ENCODE measurements around the gene TBC1D7.
A peak's percentile ranks its signal among the peaks of the same experiment; 100 is the strongest.
"Not testable (repeated sequence)": the region's sequence is repeated elsewhere in the genome, so short reads cannot be mapped to it uniquely, and the experiment has no call there.

Gene TBC1D7

DNA sequence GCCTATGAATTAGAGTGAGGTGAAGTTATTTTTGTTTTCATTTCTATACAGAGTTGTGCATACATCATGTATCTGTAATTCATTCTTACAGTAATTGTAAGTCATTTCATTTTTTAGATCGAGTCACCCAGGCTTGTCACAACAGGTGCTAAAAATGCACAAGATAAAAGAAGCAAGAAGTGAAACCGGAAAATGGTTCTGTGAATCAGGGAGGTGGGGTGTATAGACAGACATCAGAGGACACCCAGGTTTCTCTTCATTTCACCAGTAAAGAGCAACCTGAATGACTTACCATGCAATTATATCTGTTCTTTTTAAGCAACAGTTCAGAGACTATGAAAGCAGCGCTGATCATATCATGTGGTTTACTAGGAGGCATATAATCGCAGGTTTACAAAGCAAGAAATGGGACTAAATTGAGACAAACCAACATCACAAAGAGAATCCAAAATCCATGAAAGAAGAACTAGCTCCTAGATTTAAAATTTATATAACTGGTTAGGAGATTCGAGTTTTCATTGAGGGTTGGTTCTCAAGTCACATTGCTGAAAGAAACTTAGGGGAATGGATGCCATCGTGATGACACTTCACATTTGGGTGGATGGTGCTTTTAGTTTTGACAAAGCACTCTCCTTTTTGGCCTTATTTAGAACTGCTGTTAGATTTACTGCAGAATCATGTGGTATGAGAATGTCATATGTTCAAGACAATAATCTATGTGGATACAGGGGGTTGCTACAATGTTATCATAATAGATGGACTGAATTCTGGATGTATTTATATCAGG, 27.9 kb upstream of the TBC1D7 start:
- DNase-seq: peak; percentile 13

- no peak for DNase-seq
Observed at GRCh38 chr6:13355043-13355945, 27.0 kb upstream of the TBC1D7 start.

DNA sequence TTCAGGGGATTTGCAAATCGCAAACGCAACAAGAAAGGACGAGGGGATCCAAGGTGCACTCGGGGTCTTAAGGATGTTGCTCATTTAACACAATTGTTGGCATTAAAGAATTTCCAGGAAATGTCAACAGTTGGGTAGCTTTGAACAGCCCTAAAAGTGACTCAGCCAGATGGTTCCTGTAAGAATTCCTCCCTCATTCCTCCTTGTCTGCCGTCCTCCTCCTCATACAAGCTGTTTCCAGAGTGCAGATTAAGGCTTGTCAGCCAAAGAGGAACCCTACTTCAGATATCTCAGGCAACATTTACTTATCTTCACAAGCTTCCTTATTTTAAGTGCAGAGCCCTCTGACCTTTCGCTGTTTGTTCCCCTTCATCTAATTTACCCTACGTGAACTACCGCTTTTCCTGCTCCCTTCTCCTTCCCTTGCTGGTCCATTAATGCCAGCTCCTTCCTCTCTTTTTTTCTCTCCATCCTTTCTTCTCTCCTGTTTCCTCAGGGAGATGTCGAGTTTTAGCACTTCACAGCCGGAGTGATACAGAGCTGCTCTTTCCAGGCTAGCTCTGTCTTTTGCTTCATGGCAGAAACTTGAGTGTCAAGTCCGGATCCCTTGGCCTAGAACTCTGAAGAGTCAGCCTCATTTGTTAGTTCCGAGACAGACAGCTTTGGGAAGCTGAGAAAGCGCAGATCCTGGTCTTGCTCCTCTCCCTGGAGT, 26.1 kb upstream of the TBC1D7 start:
- no peak for DNase-seq

DNA sequence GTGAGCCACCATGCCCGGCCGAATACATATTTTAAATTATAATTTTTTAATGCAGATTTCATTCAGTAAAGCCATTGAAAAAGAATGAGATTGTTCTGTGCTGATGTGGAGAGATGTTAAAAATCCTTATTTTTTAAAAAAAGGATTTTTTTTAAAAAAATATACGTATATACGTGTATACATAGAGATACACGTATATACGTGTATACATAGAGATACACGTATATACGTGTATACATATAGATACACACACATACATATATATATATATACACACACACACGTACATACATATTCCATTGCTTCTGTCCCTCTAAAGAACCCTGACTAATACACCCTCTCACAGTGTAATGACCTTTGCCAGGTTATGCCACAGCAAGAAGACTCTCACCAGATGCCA, 23.8 kb upstream of the TBC1D7 start:
- DNase-seq: no peak

- no peak for DNase-seq
Observed at GRCh38 chr6:13351271-13351670, 22.9 kb upstream of the TBC1D7 start.

- no peak for DNase-seq
Observed at GRCh38 chr6:13349811-13350506, 21.6 kb upstream of the TBC1D7 start.

DNA sequence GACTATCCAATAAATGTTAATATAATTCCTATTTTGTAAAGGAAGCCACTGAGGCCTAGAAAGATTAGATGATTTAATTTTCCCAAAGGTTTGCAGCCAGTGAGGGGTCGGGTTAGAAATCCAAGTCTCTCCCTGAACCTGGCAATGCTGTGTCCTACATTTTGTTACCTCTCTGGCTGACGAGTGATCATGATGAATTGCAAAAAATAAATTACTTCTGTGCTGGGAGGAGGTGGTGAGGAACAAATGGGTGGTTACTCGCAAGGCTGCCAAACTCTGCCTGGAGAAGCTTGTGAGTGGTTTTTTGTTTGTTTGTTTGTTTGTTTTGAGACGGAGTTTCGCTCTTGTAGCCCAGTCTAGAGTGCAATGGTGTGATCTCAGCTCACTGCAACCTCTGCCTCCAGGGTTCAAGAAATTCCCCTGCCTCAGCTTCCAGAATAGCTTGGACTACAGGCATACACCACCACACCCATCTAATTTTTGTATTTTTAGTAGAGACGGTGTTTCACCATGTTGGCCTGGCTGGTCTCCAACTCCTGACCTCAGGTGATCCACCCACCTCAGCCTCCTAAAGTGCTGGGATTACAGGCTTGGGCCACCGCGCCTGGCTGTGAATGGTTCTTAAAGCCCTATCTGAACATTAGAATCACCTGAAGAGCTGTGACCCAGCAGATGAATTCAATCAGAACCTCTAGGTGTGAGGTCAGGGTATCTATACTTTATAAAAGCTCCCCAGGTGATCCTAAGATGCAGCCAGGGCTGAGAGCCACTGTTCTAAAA, 20.2 kb upstream of the TBC1D7 start:
- no peak for DNase-seq

DNA sequence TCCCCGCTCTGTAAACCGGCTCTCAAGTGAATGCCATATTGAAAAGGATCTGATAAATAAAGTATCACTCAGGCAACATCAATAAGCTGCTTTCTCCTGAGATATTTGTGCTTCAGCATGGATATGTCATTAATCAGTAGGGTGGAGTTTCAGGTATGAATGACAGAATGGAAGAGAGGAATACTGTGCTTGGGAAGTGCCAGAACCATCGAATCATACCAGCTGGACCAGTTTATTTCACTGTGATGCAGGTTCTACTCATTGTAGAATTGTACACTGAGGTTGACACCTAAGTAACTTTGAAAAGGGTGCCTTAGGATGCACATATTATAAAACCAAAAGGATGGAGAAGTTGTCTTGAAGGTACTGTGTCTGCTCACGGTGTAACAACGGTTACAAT, 17.9 kb upstream of the TBC1D7 start:
- DNase-seq: no peak

- DNase-seq: no peak
Observed at GRCh38 chr6:13342414-13343019, 14.2 kb upstream of the TBC1D7 start.

DNA sequence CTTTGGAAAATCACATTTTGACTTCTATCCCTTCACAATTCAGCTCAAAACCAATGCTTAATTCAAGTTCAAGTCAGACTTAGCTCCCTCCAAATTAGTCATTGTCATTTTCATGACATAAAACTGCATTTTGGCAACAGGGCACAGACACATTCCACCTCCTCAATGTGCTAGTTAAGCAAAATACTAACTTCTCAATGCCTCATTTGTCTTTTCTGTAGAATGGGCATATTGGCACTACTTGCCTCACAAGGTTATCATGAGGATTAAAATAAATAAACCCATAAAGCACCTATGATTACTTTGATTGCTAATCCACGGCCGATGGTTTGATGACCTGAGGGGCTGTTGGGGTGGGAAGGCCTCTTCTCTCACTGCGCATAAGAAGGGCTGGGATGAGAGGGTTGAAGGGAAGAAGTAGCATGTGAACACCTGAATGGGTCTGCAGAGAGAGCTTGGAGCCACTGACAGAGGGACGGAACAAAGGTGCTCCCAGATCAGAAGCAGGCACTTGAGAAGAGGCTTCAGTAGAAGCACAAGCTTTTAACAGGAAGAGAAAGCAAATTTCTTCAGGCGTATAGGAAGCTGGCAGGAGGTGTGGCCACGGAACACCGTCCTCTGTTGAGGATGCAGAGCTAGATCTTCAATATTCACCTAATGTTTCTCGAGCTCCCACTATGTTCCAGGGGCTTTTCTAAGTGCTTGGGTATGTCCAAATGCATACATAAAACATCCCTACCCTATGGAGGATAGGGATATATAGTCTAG, 11.7 kb upstream of the TBC1D7 start:
- peak; percentile 13 for DNase-seq

- no peak for DNase-seq
Observed at GRCh38 chr6:13338038-13338437, 9.7 kb upstream of the TBC1D7 start.

DNA sequence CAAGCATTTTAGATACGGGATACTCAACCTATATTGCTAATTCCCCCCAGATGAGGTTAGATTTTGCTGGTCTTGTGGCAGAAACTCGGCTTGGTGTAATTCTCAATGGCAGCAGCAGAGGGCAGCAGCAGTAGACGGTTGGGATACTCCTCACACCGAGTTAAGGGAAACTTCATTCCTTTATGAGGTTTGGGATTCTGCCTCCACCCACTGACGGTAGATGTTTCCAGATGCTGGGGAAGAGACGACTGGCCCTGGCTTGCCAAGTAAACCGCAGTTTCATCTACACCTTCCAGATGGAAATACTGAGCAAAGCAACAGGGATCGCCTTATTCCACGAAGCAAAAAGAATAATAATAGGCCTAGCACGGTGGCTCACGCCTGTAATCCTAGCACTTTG, 8.2 kb upstream of the TBC1D7 start:
- DNase-seq: peak; percentile 53

- no peak for DNase-seq
Observed at GRCh38 chr6:13334953-13335352, 6.6 kb upstream of the TBC1D7 start.

GRCh38 chr6:13332349-13332706, 4.0 kb upstream of the TBC1D7 start:
- no peak for DNase-seq

DNA sequence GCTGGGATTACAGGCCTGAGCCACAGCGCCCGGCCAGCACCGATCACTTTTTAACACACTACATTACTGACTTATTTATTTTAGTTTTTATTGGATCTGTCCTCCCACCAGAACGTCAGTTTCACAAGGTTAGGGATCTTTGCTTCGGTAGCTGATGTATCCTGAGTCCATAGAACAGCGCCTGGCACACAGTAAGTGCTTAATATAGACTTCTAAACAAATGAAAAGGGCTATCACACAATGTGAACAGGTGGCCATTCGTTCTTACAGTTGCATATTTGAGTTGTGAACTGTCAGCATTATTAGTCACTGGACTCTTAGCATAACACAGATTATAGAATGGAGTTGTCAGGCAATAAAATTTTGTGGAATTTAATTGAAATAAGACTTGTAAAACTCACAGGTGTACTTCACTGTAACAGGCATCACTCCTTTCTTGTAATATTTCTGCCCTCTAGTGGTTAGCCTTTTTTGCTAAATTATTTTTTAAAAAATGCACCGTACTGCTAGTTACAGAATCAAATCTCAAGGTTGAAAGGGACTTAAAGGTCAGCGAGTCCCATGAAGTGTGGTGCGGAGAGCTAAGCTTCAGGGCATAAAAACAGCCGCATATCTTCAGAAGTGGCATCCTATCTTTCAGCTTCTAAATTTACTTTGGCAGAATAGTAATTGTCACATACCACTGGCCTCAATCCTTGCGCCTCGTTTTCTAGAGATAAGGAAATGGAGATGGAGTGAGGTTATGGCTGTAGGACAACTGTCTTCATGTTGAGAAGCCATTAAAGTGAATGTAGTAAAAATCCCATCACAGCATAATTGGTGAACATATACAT, 3.4 kb upstream of the TBC1D7 start:
- DNase-seq: no peak

GRCh38 chr6:13328875-13329183, 492 bp upstream of the TBC1D7 start:
- DNase-seq: no peak

- DNase-seq: no peak
Observed at GRCh38 chr6:13327691-13328075, 654 bp downstream of the TBC1D7 start.

DNA sequence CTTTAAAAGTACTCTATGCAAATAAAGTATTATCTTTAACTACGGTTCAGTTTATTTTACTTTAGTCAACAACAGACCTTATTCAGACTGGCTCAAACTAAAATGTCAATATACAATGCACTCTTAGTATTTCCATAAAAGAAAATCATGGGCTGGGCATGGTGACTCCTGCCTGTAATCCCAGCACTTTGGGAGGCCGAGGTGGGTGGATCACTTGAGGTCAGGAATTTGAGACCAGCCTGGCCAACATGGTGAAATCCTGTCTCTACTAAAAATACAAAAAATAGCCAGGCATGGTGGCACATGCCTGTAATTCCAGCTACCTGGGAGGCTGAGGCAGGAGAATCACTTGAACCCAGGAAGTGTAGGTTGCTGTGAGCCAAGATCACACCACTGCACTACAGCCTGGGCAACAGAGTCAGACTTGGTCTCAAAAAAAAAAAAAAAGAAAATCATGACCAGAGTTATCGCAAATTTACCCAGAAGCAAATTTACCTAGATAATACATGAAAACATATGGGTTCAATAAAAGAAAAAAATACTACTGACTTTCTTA, 2.2 kb downstream of the TBC1D7 start:
- not testable (repeated sequence) for DNase-seq

DNA sequence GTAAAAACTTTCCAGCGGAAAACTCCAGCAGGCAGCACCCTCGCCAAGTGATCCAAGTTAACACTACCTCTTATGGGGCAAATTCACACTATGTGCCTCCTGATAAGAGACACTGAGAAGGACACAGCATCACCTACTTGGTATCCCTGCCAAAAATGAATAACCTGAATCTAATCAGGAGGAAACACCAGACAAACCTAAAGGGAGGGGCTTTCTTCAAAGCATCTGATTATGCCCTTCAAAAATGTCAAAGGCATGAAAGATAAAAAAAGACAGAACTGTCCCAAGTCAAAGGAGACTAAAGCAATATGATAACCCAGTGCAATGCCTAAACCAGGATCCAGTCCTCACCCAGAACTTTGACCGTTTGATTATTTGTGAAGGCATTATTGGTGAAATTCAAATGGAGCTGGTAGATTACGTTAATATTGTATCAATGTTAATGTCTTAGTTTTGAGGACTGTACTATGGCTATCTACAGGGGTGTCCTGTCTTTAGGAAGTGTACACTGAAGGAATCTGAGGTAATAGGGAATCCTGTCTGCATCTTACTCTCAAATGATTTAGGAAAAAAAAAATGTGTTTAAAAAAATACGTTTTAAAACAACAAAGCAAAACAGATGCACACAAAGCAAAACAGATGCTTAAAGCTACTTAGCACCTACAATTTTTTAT, 8.3 kb downstream of the TBC1D7 start:
- DNase-seq: no peak

Measured in CD4-positive, alpha-beta T cell treated with Interferon gamma for 1 hour (primary cell).